ENCODE data around the gene RHBDD1.

GRCh38 chr2:226796840-226797288, 39.0 kb upstream of the RHBDD1 start:
- TF ChIP-seq CTCF (IDR thresholded peaks at IDR 0.05; ENCODE audit: low read depth, low read length, poor library complexity, severe bottlenecking) (peak; percentile 58), EZH2phosphoT487 (IDR thresholded peaks at IDR 0.05; ENCODE audit: borderline replicate concordance, low read length) (no peak)
